ELR (cell line): ENCODE measurements around the gene KLHL40.
"Not testable (repeated sequence)": the region's sequence is repeated elsewhere in the genome, so short reads cannot be mapped to it uniquely, and the experiment has no call there.

Source experiments
- DNase-seq: peaks from one replicate; pipeline ENCODE4 v3.0.0-alpha.2; 2015; ENCODE audit warnings: low read depth

The KLHL40 gene

DNA sequence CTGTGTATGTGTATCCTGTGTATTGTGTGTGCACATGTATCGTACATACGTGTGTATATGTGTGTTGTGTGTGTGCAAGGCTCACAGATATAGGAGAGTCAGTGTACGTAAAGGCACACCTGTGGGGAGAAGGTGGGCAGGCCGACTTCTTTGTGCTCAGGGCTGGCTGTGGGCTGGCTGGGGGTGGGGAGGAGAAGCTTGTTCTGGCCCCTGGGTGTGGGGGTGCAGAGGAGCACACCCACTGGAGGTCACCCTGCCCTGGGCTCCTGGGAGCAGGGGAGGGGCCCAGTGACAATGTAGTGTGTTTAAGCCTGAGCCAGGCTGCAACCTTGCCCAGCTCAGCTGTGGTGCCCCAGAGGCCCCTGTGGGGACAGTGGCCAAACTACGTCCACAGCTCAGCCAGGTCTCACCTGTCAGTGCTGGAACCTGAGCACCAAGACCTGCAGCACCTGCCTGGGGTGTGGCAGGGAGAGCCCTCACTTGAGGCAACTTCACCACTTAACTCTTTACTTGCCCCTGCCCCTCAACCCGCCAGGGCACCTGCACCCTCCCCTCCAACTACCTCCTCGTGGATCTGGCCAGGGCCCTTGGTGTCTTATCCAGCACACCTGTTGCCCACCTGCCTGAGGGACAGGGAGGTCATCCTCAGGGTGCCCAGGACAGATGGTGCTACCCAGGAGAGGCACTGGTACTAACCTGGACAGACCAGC lies 19.9 kb downstream of the KLHL40 start:
- DNase-seq: no peak

DNA sequence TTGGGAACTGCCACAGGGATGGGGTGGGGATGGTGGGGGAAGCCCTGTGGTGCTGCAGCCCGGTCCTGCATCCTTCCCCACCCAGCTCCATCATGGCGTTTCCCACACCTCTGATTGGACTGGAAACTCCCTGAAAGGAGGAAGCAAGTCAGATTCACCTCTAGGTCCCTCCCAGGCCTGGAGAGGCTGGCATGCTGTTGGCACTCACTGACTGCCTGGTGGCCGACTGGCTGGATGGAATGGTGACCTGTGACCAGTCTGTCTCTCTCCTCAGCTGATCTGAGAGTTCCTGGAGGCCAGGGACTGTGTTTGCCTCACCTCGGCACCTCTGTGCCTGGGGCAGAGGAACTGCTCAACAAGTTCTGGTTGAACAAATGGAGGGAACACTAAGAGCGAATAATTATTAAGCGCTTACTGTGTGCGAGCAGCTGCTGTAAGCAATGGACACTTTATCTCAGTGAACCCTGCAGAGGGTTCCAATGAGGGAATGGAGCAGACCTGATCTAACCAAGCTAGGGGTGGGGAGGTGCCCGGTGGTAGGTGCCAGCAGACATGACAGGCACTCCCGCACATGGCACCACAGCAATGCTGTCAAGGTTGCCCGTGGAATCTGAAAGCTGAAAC lies 20.7 kb downstream of the KLHL40 start:
- no peak for DNase-seq

DNA sequence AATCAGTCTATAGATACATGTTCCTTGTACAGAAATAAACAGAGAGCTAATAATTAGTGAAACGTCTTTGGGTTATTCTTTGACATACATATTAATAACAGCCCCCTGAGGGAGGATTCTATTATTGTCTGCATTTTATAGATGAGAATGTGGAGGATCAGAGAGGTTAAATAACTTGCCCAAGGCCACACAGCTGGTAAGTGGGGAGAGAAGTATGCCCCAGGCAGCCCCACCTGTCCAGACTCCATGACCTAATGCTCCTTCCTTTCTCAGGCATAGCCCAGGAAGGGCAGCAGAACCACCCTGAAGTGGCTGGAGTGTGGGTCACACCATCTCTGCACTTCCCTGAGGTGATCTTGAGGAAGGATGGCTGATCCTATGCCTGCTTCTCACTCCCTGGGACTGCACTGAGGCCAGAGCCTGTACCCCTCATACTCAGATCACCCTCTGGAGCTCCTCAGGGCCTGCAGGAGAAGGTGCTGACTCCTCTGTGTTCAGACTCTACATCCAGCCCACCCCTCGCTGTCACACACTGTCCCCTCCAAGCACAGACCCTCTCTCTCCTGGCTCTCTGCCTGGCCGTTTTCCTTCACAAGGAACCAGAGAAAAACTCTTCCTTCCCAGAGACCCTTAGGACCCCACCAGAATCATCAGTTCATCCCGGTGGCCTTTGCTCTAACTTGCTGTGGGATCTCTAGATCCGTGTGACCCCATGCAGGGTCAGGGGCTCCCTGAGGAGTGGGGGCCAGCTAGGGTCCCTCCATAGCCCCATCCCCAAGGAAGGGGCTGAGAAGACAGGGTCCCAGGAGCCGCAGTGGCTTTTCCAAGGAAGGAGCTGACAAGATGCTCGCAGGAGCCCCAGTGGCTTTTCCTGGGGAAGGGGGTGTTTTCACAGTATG lies 21.6 kb downstream of the KLHL40 start:
- DNase-seq: no peak

DNA sequence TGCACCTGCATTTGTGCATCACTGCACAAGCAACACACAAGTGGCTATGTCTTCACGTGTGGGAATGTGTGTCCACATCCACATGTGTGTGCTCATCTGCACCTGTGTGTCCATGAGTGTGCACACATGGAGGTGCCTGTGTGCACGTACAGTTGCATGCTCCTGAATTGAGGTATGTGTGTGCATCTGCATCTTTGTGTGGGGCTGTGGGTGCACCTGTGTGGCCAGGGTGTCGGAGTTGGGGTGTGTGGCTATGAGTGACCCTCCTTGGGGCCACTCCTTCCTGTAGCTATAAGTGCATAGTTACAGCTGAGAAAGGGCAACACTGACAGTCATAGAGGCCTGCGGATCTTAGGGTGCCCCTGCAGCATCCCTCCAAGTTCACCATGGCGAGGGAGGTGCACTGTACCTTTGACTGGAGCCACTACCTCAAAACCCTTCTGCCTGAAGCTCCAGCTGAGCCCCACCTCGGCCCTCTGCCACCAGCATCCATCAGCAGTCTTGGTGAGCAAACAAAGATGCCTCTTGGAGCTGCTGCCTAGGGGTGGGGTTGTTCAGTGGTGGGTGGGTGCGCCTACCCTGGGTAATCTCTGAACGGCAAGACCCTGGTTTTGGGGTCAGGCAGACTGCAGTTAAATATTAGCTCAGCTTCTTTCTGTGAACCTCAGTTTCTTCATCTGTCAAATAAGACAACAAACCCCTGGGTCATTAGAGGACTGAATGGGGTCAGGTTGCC lies 22.5 kb downstream of the KLHL40 start:
- no peak for DNase-seq

DNA sequence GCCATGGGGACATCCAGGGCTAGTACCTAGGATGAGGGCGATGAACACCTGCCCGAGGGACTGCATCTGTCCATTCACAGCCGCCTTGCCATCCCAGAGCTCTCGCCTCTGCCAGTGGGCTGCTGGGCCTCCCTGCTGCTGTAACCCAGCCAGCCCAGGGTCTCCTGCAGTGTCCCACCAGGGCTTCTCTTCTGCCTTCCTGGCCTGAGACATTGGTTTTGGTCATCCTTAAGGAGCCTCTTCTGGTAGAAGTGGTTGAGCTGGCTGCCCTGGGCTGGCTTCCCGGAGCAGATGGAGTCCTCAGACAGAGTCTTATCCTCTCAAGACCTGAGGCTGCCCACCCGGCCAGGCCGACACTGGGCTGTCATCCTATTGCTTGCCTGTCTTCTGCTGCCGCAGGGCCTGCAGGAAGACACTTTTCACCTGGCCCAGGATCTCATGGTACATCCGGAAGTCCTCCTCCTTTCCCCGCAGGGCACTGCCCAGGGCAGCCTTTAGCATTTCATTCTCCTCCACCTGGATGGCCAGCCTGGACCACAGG lies 23.3 kb downstream of the KLHL40 start:
- no peak for DNase-seq

DNA sequence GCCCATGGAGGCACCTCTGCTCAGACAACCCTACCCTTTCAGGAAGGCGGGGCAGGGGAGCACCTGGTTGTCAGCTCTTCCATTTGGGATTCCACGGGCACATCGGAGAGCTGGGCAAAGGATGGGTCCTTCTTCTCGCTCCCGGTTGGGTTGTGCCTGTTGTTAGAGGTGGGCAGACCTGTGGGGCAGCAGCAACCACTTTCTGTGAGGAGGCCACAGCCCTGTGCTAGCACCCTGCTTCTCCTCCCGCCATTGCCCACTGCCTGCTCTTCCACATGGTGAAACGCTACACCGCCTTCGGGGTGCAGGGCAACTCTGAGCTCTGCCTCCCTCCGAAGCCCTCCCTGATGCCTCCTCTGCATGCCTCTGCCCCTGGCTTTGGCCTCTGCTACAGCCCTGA lies 24.3 kb downstream of the KLHL40 start:
- DNase-seq: no peak

DNA sequence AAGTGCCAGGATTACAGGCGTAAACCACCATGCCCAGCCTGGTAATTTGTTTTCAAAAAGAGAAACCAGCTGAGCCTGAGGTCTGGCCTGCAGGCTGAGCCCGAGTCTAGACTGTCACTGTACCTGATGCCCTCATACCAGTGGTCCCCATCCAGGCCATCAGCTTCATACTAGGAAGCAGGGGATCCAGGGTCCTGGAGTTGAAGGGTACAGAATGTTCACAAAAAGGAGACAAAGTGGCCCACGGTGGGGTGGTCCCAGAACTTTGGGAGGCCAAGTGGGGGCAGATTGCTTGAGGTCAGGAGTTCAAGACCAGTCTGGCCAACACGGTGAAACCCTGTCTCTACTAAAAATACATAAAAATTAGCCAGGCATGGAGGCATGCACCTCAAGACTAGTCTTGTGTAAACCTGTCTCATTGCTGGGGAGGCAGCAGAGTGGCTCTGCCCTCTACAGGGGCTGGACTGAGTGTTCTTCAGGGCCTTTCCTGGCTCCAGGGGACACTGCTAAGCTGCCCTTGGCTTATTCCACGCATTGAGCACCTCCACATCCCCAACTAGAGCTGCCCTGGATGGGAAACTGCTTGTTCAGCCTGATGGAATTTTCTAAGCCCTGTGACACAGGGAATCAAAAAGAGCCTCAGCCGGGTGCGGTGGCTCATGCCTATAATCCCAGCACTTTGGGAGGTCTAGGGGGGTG lies 25.1 kb downstream of the KLHL40 start:
- no peak for DNase-seq

DNA sequence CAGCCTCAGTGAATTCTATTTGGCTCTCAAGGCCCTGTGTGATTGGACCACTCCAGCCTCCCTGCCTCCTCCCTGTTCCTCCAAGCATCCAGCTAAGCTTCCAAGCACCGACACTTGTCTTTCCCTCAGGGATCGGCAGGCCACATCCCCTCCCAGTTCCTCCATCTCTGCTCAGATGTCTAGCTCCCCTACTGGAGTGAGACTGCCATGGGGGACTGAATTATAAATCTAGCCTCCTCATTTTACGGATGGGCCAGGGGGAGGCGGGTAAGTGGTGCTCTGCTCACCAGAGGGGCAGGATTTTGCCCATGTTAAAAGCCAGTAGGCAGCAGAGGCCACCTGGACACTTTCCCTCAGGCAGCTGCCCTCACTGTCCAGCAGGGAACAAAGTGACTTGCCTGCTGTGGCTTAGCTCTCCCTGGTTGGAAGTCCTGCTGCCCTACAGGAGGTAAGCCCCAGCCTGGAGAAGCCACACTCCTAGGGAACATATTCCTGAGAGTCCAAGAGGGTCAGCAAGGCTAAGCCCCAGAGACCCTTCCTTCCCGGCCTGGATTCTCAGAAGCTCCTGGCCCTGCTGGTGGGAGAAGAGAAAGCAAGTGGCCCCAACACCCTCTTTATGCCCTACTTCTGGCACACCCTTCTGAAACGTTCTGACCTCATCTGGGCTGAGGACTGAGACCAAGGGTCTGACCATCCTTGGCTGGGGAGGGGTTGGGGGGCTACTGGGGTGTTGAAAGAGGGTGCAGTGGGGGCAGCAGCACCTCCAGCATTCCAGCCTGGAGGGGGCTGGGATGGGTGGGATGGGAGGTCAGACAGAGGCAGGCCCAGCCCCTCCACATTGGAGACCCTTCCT lies 26.4 kb downstream of the KLHL40 start:
- peak; percentile 30 for DNase-seq

DNA sequence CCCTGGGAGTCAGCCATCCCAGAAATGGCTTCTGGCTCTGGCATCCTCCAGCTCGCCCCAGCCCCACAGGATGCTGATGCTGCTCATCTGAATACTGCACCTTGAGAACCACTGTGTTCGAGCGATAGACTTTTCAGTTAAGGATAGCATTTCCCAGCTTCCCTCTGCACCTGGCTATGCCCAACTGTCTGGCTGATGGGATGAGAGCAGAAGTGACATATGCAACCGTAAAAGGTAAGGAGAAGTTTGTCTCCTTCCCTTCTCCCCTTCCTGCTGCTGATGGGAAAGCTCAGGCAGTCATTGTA lies 27.0 kb downstream of the KLHL40 start:
- no peak for DNase-seq

DNA sequence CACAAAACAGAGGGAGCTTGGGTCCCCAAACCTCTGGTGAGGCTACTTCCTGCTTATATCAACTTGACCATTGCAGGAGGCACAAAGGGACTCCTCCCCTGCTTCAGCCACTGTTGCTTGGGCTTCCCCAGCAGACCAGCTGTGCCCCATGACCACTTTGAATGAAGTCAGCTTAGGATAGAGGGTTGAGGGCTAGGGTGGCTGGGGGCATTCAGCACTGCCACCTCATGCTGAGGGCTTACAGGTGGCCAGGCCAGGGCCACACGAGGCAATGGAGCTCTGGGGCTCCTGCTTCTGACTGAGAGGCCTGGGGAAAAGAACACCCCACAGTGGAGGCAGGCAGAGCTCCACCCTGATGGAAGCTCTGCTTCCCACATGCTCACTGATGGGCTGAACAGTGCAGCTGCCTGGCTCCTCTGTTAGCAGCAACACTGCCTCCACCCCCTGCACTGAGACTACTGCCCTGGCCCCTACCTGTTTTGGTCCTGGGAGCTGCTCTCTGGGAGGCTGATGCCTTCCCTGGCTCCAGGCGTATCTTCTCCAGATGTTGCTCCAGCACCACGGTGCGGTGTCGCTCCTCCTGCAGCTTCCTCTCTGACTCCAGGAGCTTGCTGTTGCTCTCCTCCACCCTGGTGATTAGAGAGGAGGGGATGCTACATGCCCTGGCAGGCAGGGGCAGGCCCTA lies 27.5 kb downstream of the KLHL40 start:
- DNase-seq: no peak

DNA sequence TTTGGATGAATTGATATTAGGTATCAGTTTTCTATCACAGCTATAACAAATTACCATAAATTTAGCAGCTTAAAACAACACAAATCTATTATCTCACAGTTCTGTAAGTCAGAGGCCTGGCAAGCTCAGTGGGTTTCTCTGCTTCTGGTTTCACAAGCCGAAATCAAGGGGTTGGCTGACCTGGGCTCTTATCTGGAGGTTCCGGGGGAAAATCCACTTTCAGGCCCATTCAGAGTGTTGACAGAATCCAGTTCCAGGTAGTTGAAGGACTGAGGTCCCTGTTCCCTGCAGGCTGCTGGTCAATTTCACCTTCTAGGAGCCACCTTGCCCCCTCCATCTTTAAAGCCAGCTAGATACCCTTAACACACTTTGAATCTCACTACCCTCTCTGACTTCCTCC lies 28.4 kb downstream of the KLHL40 start:
- DNase-seq: no peak

DNA sequence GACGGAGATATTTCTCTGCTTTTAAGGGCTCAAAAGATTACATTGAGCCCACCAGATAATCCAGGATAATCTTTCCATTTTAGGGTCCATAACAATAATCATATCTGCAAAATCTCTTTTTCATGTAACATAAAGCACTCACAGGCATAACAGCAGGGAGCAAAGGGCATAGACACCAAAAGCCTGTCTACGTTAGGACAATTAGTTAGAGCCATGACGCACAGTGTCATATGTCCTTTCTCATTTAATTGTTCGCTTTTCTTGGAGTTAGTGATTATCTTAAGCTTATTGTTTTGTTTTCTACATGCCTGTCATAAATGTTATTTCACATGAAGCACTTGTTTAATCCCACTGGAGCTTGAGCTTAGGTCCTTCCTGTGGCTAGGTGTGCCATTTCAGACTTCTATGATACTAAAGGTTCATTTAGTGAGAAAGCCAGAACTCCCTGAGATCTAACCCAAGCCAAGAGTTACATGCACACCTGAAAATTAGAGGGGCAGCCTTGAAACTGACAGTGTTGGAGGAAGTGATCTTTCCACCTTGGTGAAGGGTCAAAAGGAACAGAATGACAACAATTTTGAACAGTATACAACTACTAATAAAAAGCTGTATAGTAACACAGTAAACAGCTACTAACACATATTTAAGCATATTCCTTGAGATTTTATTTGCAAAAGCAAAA lies 29.0 kb downstream of the KLHL40 start:
- no peak for DNase-seq

DNA sequence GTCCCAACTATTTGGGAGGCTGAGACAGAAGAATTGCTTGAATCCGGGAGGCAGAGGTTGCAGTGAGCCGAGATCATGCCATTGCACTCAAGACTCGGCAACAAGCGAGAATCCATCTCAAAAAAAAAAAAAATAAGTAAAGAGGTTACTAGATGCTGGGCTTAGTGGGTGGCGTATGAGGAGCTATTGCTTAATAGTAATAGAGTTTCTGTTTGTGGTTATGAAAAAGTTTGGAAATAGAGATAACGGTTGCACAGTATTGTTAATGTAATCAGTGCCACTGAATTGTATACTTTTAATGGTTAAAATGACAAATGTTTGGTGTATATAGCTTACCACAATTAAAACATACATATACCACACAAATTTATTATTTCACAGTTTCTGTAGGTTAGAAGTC lies 32.0 kb downstream of the KLHL40 start:
- DNase-seq: no peak

DNA sequence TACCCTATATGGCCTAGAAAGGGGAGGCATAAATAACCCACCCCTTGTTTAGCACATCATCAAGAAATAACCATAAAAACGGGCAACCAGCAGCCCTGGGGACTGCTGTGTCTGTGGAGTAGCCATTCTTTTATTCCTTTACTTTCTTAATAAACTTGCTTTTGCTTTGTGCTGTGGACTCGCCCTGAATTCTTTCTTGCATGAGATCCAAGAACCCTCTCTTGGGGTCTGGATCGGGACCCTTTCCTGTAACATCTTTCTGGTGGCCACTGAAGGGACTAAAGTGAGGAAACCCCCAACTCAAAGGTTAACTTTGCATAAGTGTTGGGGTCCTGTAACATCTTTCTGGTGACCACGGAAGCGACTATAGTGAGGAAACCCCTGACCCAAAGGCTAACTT lies 33.0 kb downstream of the KLHL40 start:
- DNase-seq: no peak

DNA sequence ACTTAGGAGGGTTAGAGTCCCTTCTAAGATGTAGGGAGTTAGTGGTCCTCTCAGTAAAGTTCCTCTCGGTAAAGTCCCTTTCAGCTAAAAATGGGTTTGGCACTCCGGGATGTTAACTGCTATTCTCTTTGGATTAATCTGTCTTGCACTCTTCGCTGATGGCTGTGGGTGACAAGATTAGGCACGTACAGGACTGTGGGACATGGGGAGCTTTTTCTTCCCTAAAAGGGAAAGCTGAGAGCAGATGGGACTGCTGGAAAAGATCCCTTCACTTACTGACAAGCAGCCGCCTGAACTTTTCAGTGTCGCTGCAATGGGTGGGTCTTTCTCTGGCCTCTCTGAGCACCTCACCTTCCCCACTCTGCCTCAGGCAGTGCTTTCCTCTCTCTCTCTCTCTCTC lies 33.7 kb downstream of the KLHL40 start:
- DNase-seq: no peak

DNA sequence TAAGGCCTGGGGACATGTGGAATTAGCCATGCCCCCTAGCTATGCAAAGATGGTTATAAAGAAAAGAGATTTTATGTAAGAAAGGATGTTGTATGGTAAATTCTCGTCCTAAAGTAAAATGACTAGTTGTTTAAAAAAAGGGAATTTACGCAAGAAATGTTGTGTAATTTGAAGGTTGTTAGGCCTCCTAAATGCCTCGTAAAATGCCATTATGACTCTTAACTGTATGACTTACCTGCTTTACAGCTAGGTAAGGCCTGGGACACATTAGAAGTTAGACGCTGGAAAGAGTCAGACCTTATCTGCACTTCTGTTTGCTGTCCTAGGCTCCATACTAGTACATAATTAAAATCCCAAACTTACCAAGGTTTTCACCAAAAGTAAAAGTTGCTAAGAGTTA lies 34.8 kb downstream of the KLHL40 start:
- no peak for DNase-seq

DNA sequence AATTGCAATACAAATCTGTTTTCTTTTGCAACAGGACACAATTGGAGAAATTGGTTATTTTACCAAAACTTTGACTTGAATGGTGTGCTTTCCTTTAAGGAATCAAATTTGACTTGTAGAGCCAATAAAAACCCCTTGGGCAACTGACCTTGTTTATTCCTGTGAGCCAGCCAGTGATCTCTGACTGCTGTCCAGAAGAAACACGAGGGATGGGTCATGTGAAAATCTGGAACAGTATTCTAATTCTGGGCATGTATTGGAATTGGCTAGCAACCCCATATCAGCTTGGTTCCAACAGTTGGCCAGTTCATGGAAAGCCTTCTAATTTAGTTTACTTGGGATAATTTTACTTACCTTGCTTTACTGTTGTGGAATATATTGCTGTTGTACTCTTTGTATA lies 36.4 kb downstream of the KLHL40 start:
- DNase-seq: no peak

DNA sequence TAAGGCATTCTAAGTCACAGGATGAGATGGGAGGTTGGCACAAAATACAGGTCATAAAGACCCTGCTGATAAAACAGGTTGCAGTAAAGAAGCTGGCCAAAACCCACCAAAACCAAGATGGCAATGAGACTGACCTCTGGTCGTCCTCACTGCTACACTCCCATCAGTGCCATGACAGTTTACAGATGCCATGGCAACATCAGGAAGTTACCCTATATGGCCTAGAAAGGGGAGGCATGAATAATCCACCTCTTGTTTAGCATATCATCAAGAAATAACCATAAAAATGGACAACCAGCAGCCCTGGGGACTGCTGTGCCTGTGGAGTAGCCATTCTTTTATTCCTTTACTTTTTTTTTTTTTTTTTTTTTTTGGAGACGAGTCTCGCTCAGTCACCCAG lies 37.1 kb downstream of the KLHL40 start:
- not testable (repeated sequence) for DNase-seq

DNA sequence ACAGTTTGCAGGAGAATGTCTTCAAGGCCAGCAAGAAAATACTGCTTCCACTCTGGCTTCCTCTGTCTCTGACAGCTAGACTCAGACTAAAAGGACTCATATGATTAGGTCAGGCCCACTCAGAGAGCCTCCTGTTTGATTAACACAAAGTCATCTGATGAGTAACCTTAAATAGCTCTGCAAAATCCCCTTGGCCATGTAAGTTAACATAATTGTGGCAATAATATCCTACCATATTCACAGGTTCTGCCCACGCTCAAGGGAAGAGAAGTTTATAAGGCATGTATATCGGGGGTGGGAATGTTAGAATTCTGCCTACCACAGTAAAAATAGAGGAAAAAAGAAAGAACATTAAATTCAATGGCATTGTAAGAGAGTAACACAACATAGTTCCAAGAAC lies 37.9 kb downstream of the KLHL40 start:
- DNase-seq: peak; percentile 26

DNA sequence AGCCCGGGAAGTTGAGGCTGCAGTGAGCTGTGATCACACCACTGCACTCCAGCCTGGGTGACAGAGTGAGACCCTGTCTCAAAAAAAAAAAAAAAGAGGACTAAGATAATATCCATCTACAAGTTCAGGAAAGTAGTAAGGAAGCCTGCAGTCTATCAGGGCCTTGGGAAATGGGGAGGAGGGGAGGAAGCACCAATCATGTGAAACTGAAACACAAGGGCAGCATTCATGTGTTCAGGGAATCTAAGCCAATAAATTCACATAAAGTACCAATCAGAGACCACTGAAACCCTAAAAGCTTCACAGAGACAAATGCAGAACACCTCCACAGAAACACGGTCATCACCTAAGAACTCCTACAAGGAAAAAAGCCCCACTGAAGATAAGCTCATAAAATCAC lies 40.1 kb downstream of the KLHL40 start:
- no peak for DNase-seq
